GM18909 (cell line): ENCODE measurements around the gene POU3F3.

ENCODE experiments used
- ATAC-seq: cut with Tn5 transposase; IDR thresholded peaks from one replicate; pipeline ENCODE4 v1.9.1; 2021; ENCODE audit warnings: mild to moderate bottlenecking; ENCODE audit not compliant: unreplicated experiment, poor library complexity

Gene POU3F3

DNA sequence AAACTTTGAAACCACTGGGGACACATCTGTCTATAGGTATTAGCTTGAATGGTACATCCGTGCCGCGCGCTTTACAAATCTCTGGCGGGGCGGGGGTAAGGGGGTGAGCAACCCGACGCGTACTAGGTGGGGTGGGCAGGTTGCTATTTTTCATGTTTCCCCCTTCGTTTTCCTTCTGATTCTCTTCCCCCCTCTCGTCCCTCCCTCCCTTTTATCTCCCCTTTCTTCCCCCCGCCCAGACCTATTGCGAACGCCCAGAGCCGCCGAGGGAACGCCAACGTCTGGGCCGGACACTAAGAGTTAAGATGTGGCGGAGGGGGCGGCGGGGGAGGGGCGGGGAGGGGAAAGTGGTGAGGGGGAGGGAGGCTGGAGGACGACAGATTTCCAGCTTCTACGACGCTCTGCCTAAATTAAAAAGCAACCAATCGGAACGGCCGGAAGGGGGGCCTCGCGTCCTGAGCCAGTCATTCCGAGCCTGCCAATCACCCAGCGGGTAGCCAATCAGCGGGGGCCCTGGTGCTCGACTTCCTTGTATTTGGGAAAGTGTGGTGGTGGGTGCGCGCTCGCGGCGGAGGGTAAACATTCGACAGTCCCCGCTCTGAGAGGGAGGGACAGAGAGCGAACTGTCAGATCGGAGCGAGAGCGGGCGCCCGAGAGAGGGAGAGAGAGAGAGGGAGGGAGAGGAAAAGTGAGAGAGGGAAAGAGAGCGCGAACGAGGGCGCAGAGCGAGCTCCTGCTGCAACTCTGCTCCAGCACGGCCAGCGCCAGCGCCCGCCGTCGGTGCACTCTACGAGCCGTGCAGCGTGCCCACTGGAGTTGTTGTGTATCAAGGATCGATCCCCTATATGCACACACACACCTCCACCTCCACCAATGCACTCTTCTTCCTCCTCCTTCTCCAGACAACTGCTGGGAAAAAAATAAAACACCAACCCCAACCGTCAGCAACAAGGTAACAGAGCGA, at the start of gene POU3F3:
TSS of gene POU3F3 (plus strand) at position 582 of the 964 bp plus-strand sequence. CDS start 1,396 bp downstream, outside the sequence.
- ATAC-seq = no peak

- no peak for ATAC-seq
Observed at GRCh38 chr2:104804148-104804890, 49.6 kb upstream of the POU3F3 start.

- ATAC-seq = no peak
Observed at GRCh38 chr2:104812286-104812685, 41.6 kb upstream of the POU3F3 start.

DNA sequence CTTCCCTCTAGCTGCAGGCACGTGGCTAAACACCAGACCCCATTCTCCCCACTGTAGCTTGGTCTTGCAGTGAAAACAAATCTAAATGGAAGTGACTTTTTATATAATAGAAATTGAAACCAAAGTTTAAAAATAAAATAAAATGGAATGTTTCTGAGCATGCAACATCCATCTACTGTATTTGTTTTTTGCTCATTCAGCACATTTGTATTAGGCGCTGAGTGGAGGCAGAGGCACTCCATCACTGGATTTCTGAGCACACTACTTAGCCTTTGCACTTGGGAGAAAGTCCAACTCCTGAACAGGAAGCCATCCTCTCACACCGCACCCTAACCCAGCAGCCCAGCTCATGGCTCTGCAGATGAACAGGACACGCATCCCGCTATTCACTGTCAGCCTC, 37.8 kb upstream of the POU3F3 start:
- no peak for ATAC-seq

DNA sequence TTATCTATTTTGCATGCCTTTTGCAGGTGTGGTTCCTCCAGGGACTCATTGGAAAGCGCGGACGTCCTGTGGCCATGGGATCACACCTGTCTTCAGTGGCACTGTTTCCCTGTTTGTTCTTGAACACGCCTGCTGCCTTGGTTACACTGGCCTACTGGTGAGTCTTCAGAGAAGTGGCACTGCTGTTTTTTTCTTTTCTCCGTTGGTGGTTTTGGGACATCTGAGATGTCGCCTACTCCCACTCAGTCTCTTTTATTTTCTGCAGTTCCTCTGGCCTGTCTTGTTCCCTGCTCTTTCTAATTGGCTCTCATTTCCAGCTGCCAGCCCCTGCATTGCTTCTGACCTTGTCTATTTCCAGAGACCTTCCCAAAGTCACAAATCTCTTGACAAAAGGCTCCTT, 35.7 kb upstream of the POU3F3 start:
- ATAC-seq = no peak

DNA sequence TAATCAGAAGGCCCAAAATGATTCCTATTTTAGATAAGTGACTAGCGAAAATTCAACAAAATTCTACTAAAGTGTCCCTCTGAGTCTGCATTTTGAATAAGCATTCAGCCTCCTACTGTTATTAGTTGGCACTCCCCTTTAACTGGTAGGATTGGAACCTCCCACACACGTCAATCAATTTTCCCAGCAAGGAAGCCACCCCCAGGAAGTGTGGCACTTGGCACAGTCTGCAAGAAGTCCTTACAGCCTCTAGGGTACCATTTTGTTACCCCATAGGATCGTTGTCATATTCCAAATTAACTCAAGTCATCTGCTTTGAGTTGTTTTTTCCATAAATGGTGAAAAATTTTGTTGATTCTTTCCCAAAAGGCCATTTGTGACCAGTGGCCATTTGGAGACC, 33.8 kb upstream of the POU3F3 start:
- no peak for ATAC-seq

DNA sequence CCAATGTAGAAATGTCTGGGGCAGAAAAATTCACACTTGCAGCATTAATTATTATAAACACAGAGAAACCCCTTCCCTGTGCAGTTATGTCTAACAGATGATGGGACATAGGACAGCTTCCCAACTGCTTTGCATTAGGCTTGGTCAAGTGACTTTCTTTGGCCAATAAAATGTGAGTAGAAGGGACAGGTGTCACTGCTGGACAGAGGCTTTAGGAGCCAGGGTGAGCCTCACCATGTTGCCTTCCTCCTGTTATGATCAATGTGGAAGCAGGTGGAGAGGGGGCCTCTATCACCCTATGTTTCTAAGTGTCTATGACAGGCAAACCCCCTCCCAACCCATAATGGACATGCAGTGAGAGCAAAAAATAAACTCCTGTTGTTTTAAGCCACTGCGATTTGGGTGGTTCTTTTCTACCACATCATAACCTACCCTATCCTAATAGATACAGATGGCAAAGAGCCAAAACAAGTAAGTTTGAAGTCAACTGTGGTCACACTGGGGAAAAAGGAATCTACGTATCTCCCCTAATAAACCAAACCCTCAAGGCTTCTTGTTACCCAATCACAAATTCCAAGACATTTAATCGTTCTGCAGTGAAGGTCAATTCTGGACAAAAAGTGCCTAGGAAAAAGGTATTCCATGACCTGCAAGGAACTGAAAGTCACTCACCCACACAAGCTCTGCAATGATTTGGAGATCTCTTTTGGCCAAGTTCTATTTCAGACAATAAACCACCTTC, 28.6 kb upstream of the POU3F3 start:
- no peak for ATAC-seq

- no peak for ATAC-seq
Observed at GRCh38 chr2:104826016-104826415, 27.9 kb upstream of the POU3F3 start.

DNA sequence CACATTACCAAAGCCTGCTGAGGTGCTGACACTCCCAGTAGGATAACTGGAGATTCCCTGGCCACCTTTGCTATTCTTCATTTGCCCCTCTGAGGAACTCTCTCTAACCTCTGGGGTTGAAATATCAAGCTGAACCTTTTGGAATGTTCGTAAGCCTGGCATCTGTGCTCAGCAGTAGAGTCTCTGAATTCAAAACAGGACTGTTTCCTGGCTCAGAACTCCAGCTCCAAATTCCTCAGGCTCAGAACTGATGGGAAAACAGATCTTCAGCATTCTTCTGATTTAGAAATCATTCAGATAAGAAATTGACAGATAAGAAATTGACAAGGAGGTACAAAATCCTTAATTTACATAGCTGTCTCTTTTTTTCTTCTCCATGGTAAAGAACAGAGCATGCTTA, 22.2 kb upstream of the POU3F3 start:
- ATAC-seq = no peak

- no peak for ATAC-seq
Observed at GRCh38 chr2:104834431-104835153, 19.3 kb upstream of the POU3F3 start.

- ATAC-seq = no peak
Observed at GRCh38 chr2:104836265-104836664, 17.6 kb upstream of the POU3F3 start.

GRCh38 chr2:104836841-104837240, 17.1 kb upstream of the POU3F3 start:
- no peak for ATAC-seq

DNA sequence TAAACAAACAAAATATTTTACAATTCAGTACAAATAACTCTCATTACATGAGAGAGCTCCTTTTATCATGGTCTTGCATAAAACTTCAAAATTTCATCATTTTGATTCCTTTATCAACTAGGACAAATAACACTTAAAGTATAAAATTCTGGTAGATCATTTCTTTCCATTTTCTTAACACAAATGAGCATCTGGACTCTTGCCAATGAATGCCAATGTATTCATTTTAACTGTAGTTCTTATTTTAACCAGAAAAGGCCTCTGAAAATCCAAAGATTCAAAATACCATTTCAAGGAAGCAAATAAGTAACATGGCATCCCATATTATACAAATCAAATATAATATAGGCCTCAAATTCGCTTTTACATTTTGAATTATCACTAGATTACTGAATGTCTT, 13.8 kb upstream of the POU3F3 start:
- ATAC-seq = no peak

GRCh38 chr2:104840893-104841585, 12.9 kb upstream of the POU3F3 start:
- ATAC-seq = no peak

DNA sequence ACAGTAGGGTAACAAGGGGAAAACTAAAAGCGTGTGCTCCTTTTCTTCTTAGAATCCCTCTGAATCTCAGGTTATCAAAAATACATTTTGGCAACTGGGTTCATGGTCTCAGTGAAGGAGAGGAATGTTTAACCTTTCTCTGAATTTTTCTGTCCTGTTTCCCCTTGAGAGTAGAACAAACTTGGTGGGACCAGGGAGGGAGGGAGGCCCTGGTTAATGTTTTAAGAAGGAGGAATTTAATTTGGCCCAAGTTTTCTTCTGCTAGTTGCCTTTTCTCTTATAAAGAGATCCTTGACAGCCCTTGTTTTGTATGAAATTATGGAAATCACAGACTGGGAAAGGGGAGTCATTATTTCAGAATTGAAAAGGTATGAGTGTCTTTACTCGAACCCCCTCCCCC, 12.2 kb upstream of the POU3F3 start:
- ATAC-seq = no peak

DNA sequence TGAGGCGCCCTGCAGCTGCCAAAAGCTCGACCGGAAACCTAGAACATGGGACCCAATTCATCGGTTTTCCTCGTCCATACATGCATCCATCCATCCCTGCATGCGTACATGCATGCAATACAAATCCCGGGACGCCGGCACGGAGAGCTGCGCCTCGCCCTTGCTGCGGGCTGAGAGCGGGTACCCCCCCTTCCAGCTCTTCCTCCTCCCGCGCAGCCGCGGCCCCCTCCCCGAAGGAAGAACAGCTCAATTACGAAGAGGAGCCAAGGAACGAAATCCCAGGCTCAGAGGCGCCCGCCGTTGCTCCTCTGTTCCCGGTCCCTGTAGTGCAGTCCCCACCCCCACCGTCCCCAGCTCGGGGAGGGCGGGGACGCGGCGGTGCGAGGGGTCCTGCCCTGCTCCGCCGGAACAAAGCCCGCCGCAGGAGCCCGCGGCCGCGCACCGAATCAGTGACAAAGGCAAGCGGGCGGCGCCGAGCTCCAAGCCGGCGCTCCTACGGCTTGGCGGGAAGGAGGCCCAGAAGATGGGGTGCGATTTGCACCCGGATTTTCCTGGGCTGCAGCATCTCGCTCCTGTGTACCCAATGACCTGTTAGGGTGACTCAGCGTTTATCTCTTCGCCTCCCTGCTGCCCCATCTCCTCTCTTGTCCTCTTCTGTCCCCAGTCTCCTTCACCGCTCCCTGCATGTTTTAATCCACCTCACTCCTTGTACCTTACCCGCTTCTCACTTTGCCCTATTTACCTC, 8.9 kb upstream of the POU3F3 start:
- ATAC-seq = no peak

- ATAC-seq = no peak
Observed at GRCh38 chr2:104845552-104845931, 8.4 kb upstream of the POU3F3 start.

DNA sequence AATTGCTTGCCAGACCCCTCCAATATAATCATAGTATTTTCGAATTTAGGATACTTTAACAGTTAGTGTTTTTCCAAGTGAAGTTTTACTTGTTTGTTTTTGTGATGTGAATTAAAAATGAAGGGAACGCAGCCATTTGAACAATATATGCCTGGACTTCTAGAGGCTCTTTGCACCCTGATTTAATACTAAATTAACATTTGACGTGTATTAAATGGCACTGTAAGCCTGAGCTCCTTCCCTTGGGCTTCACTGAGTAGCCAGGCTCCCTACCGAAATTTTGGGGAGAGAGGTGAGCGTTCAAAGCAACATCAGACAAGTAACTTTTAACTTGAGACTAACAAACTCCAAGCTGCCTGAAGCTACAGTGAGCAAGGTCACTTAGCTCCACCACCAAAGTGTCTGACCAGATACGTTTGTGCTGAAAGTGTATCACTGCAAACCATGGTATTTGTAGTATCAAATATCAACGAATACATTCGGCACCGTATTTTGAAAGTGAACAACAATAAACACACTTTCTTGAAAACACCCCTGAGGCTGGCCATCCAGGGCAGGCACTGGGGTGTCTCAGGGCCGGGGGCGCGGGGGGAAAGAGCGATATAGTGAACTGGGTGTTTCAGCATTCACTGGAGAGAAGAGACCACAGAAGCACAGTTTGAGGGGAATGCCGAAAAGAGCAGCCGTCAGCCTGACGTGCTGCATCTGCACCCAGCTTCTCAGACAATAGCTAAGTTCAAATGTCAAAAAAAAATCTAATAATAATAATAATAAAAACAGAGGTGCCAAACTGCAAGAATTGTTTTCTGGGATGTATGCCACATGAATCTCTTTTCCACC, 7.7 kb upstream of the POU3F3 start:
- ATAC-seq = no peak
